Measurements from ENCODE around the gene AMACR. TPM values are rescaled to one million over a fixed set of nuclear protein-coding genes. Genes with fewer than 3 reads are reported as not detected.

The AMACR gene
- total and polyA plus RNA-seq, 2 of the 8 experiments (the other 6 are each of a cell fraction or from before 2014, with no cell fraction given), result 9.1 to 12.6 TPM

DNA sequence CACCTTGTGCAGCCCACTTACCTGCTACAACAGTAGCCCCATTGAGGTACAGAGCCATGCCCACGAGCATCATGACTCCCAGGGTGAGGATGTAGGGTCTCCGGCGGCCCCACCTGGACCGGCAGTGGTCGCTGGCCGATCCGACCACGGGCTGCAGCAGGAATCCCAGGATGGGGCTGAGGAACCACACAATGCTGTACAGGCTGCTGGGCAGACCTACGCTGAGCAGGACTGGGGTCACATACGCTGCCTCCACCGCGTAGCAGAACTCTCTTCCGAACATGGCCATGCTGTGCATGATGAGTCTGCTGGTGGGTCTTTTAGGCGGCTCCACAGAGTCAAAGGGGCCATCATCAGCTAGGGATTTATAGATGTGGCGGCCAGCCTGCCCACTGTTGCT is 23.7 kb downstream of the AMACR start:
- peak overlapping the region; percentile 62 for H4K8ac ChIP-seq (ENCODE audit: extremely low read depth, insufficient read depth, low read length)
- no peak overlapping the region for H4K5ac ChIP-seq (ENCODE audit: insufficient read length, low read depth, low read length)
- no peaks in the 10 kb centered on the region for H3K27me3 ChIP-seq (replicated peaks in 1 of 4; ENCODE audit: control insufficient read depth in 3 of 4, extremely low read depth in 1 of 4, insufficient read depth in 3 of 4, low read length in 3 of 4)
- no peaks in the 10 kb centered on the region for H3K79me2 ChIP-seq (ENCODE audit: control insufficient read depth in 1 of 2, insufficient read depth in 2 of 2, low read length in 2 of 2)
- no peaks in the 10 kb centered on the region for H4K20me1 ChIP-seq (replicated peaks in 1 of 2; ENCODE audit: control insufficient read depth in 1 of 2, insufficient read depth in 2 of 2, low read length in 2 of 2)
- no peak overlapping the region for H3K4ac ChIP-seq (replicated peaks; ENCODE audit: insufficient read length, low read depth, low read length)
- H3K4me2 ChIP-seq (ENCODE audit: insufficient read depth in 1 of 2, low read depth in 2 of 2, low read length in 2 of 2), result no peak overlapping the region
- peaks cover 5% of the 10 kb centered on the region for H3K23me2 ChIP-seq (ENCODE audit: low read depth, low read length)
- DNase-seq (ENCODE audit: low read depth in 1 of 2, low spot score in 2 of 2), result no peak
- WGBS, 2 experiments (ENCODE audit: extremely low coverage in 1 of 2, insufficient coverage in 1 of 2, insufficient read length in 1 of 2, insufficient replicate concordance in 2 of 2, low coverage in 1 of 2, low lambda C conversion rate in 2 of 2, missing lambda C conversion rate in 1 of 2), result 97% methylated on average over 15 of the region's 15 CpGs; no CpG with 5 or more reads in 1 of the 2 experiments
- no peak overlapping the region for H2BK5ac ChIP-seq (ENCODE audit: low read depth, low read length)
- no peak overlapping the region for H3K4me3 ChIP-seq (ENCODE audit: extremely low read depth in 1 of 4, insufficient read depth in 2 of 4, low read depth in 3 of 4, low read length in 4 of 4)
- no peak overlapping the region for H3K27ac ChIP-seq (ENCODE audit: low read depth, low read length)
- no peak overlapping the region for H2BK120ac ChIP-seq (replicated peaks; ENCODE audit: low read depth, low read length)
- peak overlapping the region; percentile 17; the same call in 1 of the 2 replicates for H2AK5ac ChIP-seq (ENCODE audit: low read depth, low read length)
- H3K4me1 ChIP-seq (replicated peaks in 1 of 4; ENCODE audit: control insufficient read depth in 3 of 4, insufficient read depth in 4 of 4, low read length in 3 of 4), result peaks cover 0 to 3% (median 0%) of the 10 kb centered on the region in 4 experiments; a peak in 2 of 7 replicates
- H2BK20ac ChIP-seq (ENCODE audit: low read length), result no peak overlapping the region
- H3K9me3 ChIP-seq (ENCODE audit: insufficient read depth in 2 of 2, low read depth in 1 of 2, low read length in 1 of 2), result peaks cover 0 to 10% of the 10 kb centered on the region in 2 experiments; a peak in 1 of 4 replicates
- H2BK15ac ChIP-seq (ENCODE audit: low read length), result no peak overlapping the region
- no peak overlapping the region for H4K91ac ChIP-seq (replicated peaks; ENCODE audit: insufficient read length, low read length)
- H2AFZ ChIP-seq (ENCODE audit: low read length), result no peak overlapping the region
- H3K14ac ChIP-seq (ENCODE audit: insufficient read length), result no peak overlapping the region
- no peak overlapping the region for H3K18ac ChIP-seq (ENCODE audit: extremely low read depth, low read length)
- ChIA-PET POLR2A (ENCODE audit: partially characterized antibody) (interaction anchor here (1.1 kb wide), 1 partner anchor 15 kb away, joined by 4 read pairs; no protein-coding TSS in a partner anchor), CTCF (ENCODE audit: partially characterized antibody) (interaction anchor here (3.9 kb wide), 1 partner anchor 13 kb away, joined by 22 read pairs; no protein-coding TSS in a partner anchor)
- FAIRE-seq, result no peak
- H3K56ac ChIP-seq (replicated peaks; ENCODE audit: insufficient read length, low read depth, low read length), result no peak overlapping the region
- H2BK12ac ChIP-seq (ENCODE audit: low read depth, low read length), result no peak overlapping the region
- H3K23ac ChIP-seq (ENCODE audit: insufficient read length), result no peak overlapping the region
- H3K36me3 ChIP-seq (ENCODE audit: control insufficient read depth in 2 of 4, insufficient read depth in 4 of 4, low read length in 3 of 4), result peaks cover 0 to 8% (median 4%) of the 10 kb centered on the region in 4 experiments; a peak in 5 of 8 replicates
- H3K79me1 ChIP-seq (ENCODE audit: low read depth, low read length), result no peaks in the 10 kb centered on the region
- H3K9ac ChIP-seq (replicated peaks in 1 of 4; ENCODE audit: extremely low read depth in 1 of 4, low read depth in 3 of 4, low read length in 3 of 4), result no peak overlapping the region
- TF ChIP-seq YY1 (IDR thresholded peaks at IDR 0.05; ENCODE audit: low read depth, low read length) (no peak), BRCA1 (IDR thresholded peaks at IDR 0.05; ENCODE audit: low read depth, low read length) (no peak), CHD1 (IDR thresholded peaks at IDR 0.05; ENCODE audit: low read depth, low read length) (no peak), CHD2 (IDR thresholded peaks at IDR 0.05; ENCODE audit: low read length) (no peak), SIN3A (conservative IDR thresholded peaks at IDR 0.05 in 1 of 2, IDR thresholded peaks at IDR 0.05 in 1 of 2; ENCODE audit: low read depth in 1 of 2, low read length in 2 of 2) (no peak), GTF2F1 (IDR thresholded peaks at IDR 0.05; ENCODE audit: borderline replicate concordance, low read depth, low read length) (no peak), KDM4A (IDR thresholded peaks at IDR 0.05; ENCODE audit: low read depth, low read length, severe bottlenecking) (no peak), CREB1 (IDR thresholded peaks at IDR 0.05) (no peak), ZNF274 (IDR thresholded peaks at IDR 0.05; ENCODE audit: borderline replicate concordance, extremely low read depth, low read length) (no peak), KDM1A (IDR thresholded peaks at IDR 0.05; ENCODE audit: borderline replicate concordance, low read length) (no peak), SIRT6 (IDR thresholded peaks at IDR 0.05; ENCODE audit: low read length) (no peak), CEBPB (IDR thresholded peaks at IDR 0.05; ENCODE audit: low read depth, low read length) (no peak), CBX5 (IDR thresholded peaks at IDR 0.05; ENCODE audit: low read depth, low read length) (no peak)
- TF ChIP-seq, protein P1, sequence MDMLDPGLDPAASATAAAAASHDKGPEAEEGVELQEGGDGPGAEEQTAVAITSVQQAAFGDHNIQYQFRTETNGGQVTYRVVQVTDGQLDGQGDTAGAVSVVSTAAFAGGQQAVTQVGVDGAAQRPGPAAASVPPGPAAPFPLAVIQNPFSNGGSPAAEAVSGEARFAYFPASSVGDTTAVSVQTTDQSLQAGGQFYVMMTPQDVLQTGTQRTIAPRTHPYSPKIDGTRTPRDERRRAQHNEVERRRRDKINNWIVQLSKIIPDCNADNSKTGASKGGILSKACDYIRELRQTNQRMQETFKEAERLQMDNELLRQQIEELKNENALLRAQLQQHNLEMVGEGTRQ (IDR thresholded peaks at IDR 0.05; ENCODE audit: low read length), result no peak

Data from H1 (cell line).